ENCODE measurements around the gene HIRIP3. TPM values are rescaled to one million over a fixed set of nuclear protein-coding genes. Genes with fewer than 3 reads are reported as not detected.

The HIRIP3 gene
- total RNA-seq, 1 experiment from 2014 or later = 18.9 TPM

GRCh38 chr16:29963021-29963743 lies 32.2 kb downstream of the HIRIP3 start:
- Mint-ChIP-seq H3K27me3 (ENCODE audit: low read depth) (peaks cover 6% of the 10 kb centered on the region), H3K27ac (no peak overlapping the region; the same call in 1 of the 2 replicates), H3K9me3 (no peaks in the 10 kb centered on the region), H3K4me3 (peak overlapping the region; percentile 86), H3K4me1 (peaks cover 13% of the 10 kb centered on the region), H3K36me3 (peaks cover 6% of the 10 kb centered on the region)
- ATAC-seq (no peak), DNase-seq (ENCODE audit: low spot score) (no peak)
- CTCF ChIA-PET = interaction anchor here (0.7 to 2.7 kb wide), 4 partner anchors 9 to 128 kb away, joined by 3 to 25 read pairs (median 12); partner anchors contain the start of genes TAOK2 and TBX6
- TF ChIP-seq E2F5 (CRISPR knock-in tag; IDR thresholded peaks at IDR 0.05) (no peak), ZNF532 (CRISPR knock-in tag; IDR thresholded peaks at IDR 0.05; ENCODE audit: borderline replicate concordance) (no peak), PRDM15 (CRISPR knock-in tag; IDR thresholded peaks at IDR 0.05) (no peak), ETV6 (CRISPR knock-in tag; IDR thresholded peaks at IDR 0.05) (no peak), ZNF219 (CRISPR knock-in tag; IDR thresholded peaks at IDR 0.05; ENCODE audit: borderline replicate concordance) (no peak), SMAD3 (CRISPR knock-in tag; IDR thresholded peaks at IDR 0.05; ENCODE audit: borderline replicate concordance) (no peak)
- POLR2A ChIA-PET = interaction anchor here (2.5 kb wide), 1 partner anchor 10 kb away, joined by 17 read pairs; no protein-coding TSS in a partner anchor

GRCh38 chr16:29962344-29962994 lies 32.9 kb downstream of the HIRIP3 start:
- peak overlapping the region; percentile 57; the same call in 1 of the 2 replicates for H3K27ac Mint-ChIP-seq
- peaks cover 12% of the 10 kb centered on the region for H3K27me3 Mint-ChIP-seq (ENCODE audit: low read depth)
- H3K4me1 Mint-ChIP-seq = peaks cover 13% of the 10 kb centered on the region
- no peak for ATAC-seq
- peaks cover 3% of the 10 kb centered on the region for H3K36me3 Mint-ChIP-seq
- peak overlapping the region; percentile 86 for H3K4me3 Mint-ChIP-seq
- DNase-seq (ENCODE audit: low spot score) = no peak
- no peaks in the 10 kb centered on the region for H3K9me3 Mint-ChIP-seq
- ChIA-PET POLR2A (interaction anchor here (0.7 to 2.5 kb wide), 6 partner anchors 10 to 382 kb away, joined by 3 to 17 read pairs (median 5); partner anchors contain the start of genes KCTD13 and SEZ6L2), CTCF (interaction anchor here (0.7 to 2.7 kb wide), 15 partner anchors 10 to 271 kb away, joined by 3 to 25 read pairs (median 6); partner anchors contain the start of genes ALDOA, ASPHD1, KCTD13 and SEZ6L2)
- TF ChIP-seq CBFB (CRISPR knock-in tag; IDR thresholded peaks at IDR 0.05; ENCODE audit: low read depth) (no peak), FOXP4 (CRISPR knock-in tag; IDR thresholded peaks at IDR 0.05) (no peak), NFATC4 (CRISPR knock-in tag; IDR thresholded peaks at IDR 0.05) (no peak), ZMAT4 (CRISPR knock-in tag; IDR thresholded peaks at IDR 0.05) (no peak), ZNF219 (CRISPR knock-in tag; IDR thresholded peaks at IDR 0.05; ENCODE audit: borderline replicate concordance) (no peak), E2F4 (CRISPR knock-in tag; IDR thresholded peaks at IDR 0.05; ENCODE audit: borderline replicate concordance, low read depth) (no peak), SOX15 (CRISPR knock-in tag; IDR thresholded peaks at IDR 0.05) (no peak), IRF1 (CRISPR knock-in tag; IDR thresholded peaks at IDR 0.05) (no peak), MXD4 (CRISPR knock-in tag; IDR thresholded peaks at IDR 0.05; ENCODE audit: borderline replicate concordance) (no peak), ELF4 (CRISPR knock-in tag; IDR thresholded peaks at IDR 0.05; ENCODE audit: low read depth) (no peak), TCF7 (CRISPR knock-in tag; IDR thresholded peaks at IDR 0.05; ENCODE audit: low read depth) (no peak), SP1 (CRISPR knock-in tag; conservative IDR thresholded peaks at IDR 0.05) (no peak), ETV6 (CRISPR knock-in tag; IDR thresholded peaks at IDR 0.05) (no peak), E2F5 (CRISPR knock-in tag; IDR thresholded peaks at IDR 0.05) (no peak)

Data from WTC11 (cell line).